OCI-LY7 (cell line): ENCODE data around the gene M6PR. TPM values are rescaled to one million over a fixed set of nuclear protein-coding genes. Genes with fewer than 3 reads are reported as not detected.

Experiments used
- BruUV-seq: library from RNA; stranded (reverse); fragments of 400-500 nt; replicated peaks from 2 replicates; lab custom pipeline; 2021; lab: Mats Ljungman, UMichigan
- CTCF ChIA-PET: fragments of 300-600 bp; sonication (Branson Sonifier 250); formaldehyde crosslinking; loops from one replicate; lab custom pipeline; 2022; ENCODE audit warnings: antibody characterized with exemption; ENCODE audit not compliant: unreplicated experiment; lab: Charles Lee
- POLR2A ChIA-PET: fragments of 300-600 bp; sonication (Branson Sonifier 250); formaldehyde crosslinking; loops from one replicate; lab custom pipeline; 2022; ENCODE audit warnings: antibody characterized with exemption; lab: Charles Lee
- DNase-seq: peaks from one replicate; pipeline ENCODE4 v3.0.0-alpha.2; 2015; ENCODE audit warnings: low spot score
- H2AFZ ChIP-seq: fragments of 200-600 bp; sonication (generic), shearing (Covaris generic); 2 replicates; pipeline ENCODE4 v1.6.1; 2014; ENCODE audit warnings: mild to moderate bottlenecking, antibody characterized with exemption, low read length, moderate library complexity
- H3K27ac ChIP-seq: fragments of 200-600 bp; sonication (generic); 2 replicates; pipeline ENCODE4 v1.5.1; 2014; ENCODE audit warnings: mixed run types, low read depth, mild to moderate bottlenecking, moderate library complexity, low read length, inconsistent platforms; ENCODE audit not compliant: poor library complexity, severe bottlenecking
- H3K36me3 ChIP-seq: fragments of 200-600 bp; sonication (generic); 2 replicates; pipeline ENCODE4 v1.6.1; 2014; ENCODE audit warnings: mild to moderate bottlenecking, antibody characterized with exemption, low read length, moderate library complexity, mixed read lengths; ENCODE audit not compliant: insufficient read depth
- H3K4me1 ChIP-seq: fragments of 200-600 bp; sonication (generic); 2 replicates; pipeline ENCODE4 v1.5.1; 2014; ENCODE audit warnings: mild to moderate bottlenecking, low read length; ENCODE audit not compliant: insufficient read depth, poor library complexity, severe bottlenecking
- H3K4me2 ChIP-seq: fragments of 200-600 bp; sonication (generic); 2 replicates; pipeline ENCODE4 v1.6.1; 2014; ENCODE audit warnings: mild to moderate bottlenecking, low read length
- H3K4me3 ChIP-seq: fragments of 200-600 bp; sonication (generic); 2 replicates; pipeline ENCODE4 v1.5.1; 2014; ENCODE audit warnings: mild to moderate bottlenecking, low read depth, low read length; ENCODE audit not compliant: poor library complexity, severe bottlenecking
- H3K79me2 ChIP-seq: fragments of 200-600 bp; sonication (generic); 2 replicates; pipeline ENCODE4 v1.6.1; 2016; ENCODE audit warnings: low read depth, mild to moderate bottlenecking, low read length, moderate library complexity, mixed read lengths; ENCODE audit not compliant: insufficient read depth
- H3K9me2 ChIP-seq: fragments of 200-600 bp; sonication (generic); 2 replicates; pipeline ENCODE4 v1.6.1; 2016; ENCODE audit warnings: mild to moderate bottlenecking, low read length, mixed read lengths; ENCODE audit not compliant: insufficient read depth
- H3K9me3 ChIP-seq: fragments of 200-600 bp; sonication (generic); 2 replicates; pipeline ENCODE4 v1.6.1; 2014; ENCODE audit warnings: mild to moderate bottlenecking, mixed run types, low read length, mixed read lengths
- H4K20me1 ChIP-seq: fragments of 200-600 bp; sonication (generic); 2 replicates; pipeline ENCODE4 v1.6.1; 2014; ENCODE audit warnings: mild to moderate bottlenecking, antibody characterized with exemption, low read length, moderate library complexity, mixed read lengths; ENCODE audit not compliant: insufficient read depth
- EZH2phosphoT487 ChIP-seq: fragments of 200-600 bp; sonication (generic); IDR thresholded peaks from 2 replicates; pipeline ENCODE4 v1.6.1; 2018; ENCODE audit warnings: low read depth, borderline replicate concordance, mild to moderate bottlenecking, mixed run types, antibody characterized with exemption, low read length, moderate library complexity, mixed read lengths
- intact Hi-C: fragments of 100-400 bp; cut with micrococcal nuclease; formaldehyde crosslinking; loops from one replicate; pipeline ENCODE4 v1.10.0; 2022; ENCODE audit not compliant: unreplicated experiment
- total RNA-seq, 2 experiments: library from RNA; depleted of rRNA in 1 of 2; stranded (reverse); fragments of >200 nt in 1 of 2; shearing (Covaris generic) in 1 of 2; gene quantifications; 2 replicates each; pipeline ENCODE4 v1.2.3, GENCODE V29; 2014 to 2022
- TF ChIP-seq, protein P1 (sequence below): fragments of 200-600 bp; sonication (generic); conservative IDR thresholded peaks from 2 replicates; pipeline ENCODE4 v1.5.1; 2014; ENCODE audit warnings: mild to moderate bottlenecking, antibody characterized with exemption, low read length, moderate library complexity, mixed read lengths

Gene M6PR
- total RNA-seq, 2 experiments from 2014 or later = 108 to 144 TPM

DNA sequence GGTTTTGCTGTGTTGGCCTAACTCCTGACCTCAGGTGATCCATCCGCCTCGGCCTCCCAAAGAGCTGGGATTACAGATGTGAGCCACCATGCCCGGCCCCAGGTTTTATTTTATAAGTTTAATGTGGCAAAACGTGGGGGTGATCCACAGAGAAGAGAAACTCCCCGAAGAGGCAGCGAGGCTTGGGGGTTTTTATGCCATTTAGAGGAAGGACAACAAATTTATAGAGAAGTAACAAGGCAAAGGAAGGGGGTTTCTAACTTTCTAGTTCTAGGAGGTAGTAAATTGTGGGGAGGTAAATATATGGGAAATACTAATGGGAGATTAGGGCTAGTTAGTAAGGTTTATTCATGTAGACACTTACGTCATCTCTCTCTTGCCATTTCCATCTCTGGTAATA is 52.4 kb downstream of the M6PR start:
- no peak for DNase-seq
- no peaks in the 10 kb centered on the region for H4K20me1 ChIP-seq
- CTCF ChIA-PET = no interaction called here
- no peak overlapping the region for H3K4me3 ChIP-seq
- POLR2A ChIA-PET = no interaction called here
- TF ChIP-seq EZH2phosphoT487 = no peak
- H3K36me3 ChIP-seq = no peaks in the 10 kb centered on the region
- no peaks in the 10 kb centered on the region for H3K4me1 ChIP-seq
- H3K27ac ChIP-seq = no peak overlapping the region
- no peak overlapping the region for H3K4me2 ChIP-seq
- BruUV-seq = no TSS peak
- no peak overlapping the region for H2AFZ ChIP-seq
- intact Hi-C loops = no loop called here
- no peaks in the 10 kb centered on the region for H3K9me2 ChIP-seq
- H3K79me2 ChIP-seq = no peaks in the 10 kb centered on the region
- 0 out of 2 replicates have a peak, but pooled peaks cover 6% of the 10 kb centered on the region for H3K9me3 ChIP-seq

DNA sequence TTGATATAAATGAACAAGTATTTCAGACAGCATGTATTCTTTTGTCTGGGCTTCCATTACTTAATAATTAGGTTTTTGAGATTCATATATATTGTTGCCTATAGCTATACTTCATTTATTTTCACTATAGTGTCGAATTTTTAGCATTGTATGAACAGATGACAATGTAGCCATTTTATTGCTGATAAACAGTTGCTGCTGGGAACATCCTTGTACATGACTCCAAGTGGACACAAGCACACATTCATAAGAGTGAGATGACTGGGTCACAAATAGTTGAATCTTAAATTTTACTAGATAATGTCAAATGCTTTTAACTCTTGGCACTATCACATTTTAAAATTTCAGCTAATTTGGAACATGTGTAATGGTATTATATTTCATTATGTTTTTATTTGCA is 54.5 kb downstream of the M6PR start:
- H2AFZ ChIP-seq = no peak overlapping the region
- TF ChIP-seq EZH2phosphoT487 = no peak
- TF ChIP-seq, protein P1, sequence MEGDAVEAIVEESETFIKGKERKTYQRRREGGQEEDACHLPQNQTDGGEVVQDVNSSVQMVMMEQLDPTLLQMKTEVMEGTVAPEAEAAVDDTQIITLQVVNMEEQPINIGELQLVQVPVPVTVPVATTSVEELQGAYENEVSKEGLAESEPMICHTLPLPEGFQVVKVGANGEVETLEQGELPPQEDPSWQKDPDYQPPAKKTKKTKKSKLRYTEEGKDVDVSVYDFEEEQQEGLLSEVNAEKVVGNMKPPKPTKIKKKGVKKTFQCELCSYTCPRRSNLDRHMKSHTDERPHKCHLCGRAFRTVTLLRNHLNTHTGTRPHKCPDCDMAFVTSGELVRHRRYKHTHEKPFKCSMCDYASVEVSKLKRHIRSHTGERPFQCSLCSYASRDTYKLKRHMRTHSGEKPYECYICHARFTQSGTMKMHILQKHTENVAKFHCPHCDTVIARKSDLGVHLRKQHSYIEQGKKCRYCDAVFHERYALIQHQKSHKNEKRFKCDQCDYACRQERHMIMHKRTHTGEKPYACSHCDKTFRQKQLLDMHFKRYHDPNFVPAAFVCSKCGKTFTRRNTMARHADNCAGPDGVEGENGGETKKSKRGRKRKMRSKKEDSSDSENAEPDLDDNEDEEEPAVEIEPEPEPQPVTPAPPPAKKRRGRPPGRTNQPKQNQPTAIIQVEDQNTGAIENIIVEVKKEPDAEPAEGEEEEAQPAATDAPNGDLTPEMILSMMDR = no peak
- POLR2A ChIA-PET = interaction anchor here (0.7 to 0.9 kb wide), 2 partner anchors 10 to 217 kb away, joined by 3 read pairs; no protein-coding TSS in a partner anchor
- CTCF ChIA-PET = no interaction called here
- no peaks in the 10 kb centered on the region for H3K36me3 ChIP-seq
- 0 out of 2 replicates have a peak, but pooled peaks cover 6% of the 10 kb centered on the region for H3K9me3 ChIP-seq
- H4K20me1 ChIP-seq = no peaks in the 10 kb centered on the region
- no peak for DNase-seq
- H3K79me2 ChIP-seq = no peaks in the 10 kb centered on the region
- H3K27ac ChIP-seq = no peak overlapping the region
- no peak overlapping the region for H3K4me2 ChIP-seq
- H3K4me3 ChIP-seq = no peak overlapping the region
- intact Hi-C loops = no loop called here
- H3K4me1 ChIP-seq = no peaks in the 10 kb centered on the region
- H3K9me2 ChIP-seq = no peaks in the 10 kb centered on the region
- BruUV-seq = no TSS peak

DNA sequence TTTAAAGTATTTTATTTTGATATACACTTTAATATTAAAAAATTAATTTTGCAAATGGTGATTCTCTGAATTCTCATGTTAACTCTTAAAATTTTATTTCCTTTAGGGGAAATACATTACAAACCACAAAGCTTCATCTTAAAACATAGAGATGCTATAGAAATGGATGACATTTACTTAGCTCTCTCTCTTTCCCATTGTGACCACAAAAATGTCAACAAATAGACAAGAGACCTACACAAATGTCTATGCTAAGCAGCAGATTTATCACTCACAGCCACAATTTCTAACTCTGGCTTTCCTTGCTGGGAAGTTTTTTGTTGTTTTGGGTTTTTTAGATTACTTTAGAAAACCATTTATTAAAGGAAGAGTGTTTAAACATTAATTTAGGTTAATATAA is 55.1 kb downstream of the M6PR start:
- no peaks in the 10 kb centered on the region for H3K4me1 ChIP-seq
- no peak overlapping the region for H2AFZ ChIP-seq
- H4K20me1 ChIP-seq = no peaks in the 10 kb centered on the region
- POLR2A ChIA-PET = interaction anchor here (0.7 kb wide), 2 partner anchors 144 to 216 kb away, joined by 3 read pairs; no protein-coding TSS in a partner anchor
- no peaks in the 10 kb centered on the region for H3K79me2 ChIP-seq
- CTCF ChIA-PET = no interaction called here
- no peak overlapping the region for H3K27ac ChIP-seq
- no peak overlapping the region for H3K4me2 ChIP-seq
- H3K4me3 ChIP-seq = no peak overlapping the region
- no peak for TF ChIP-seq EZH2phosphoT487
- TF ChIP-seq, protein P1 = no peak
- intact Hi-C loops = no loop called here
- 0 out of 2 replicates have a peak, but pooled peaks cover 6% of the 10 kb centered on the region for H3K9me3 ChIP-seq
- DNase-seq = no peak
- no peaks in the 10 kb centered on the region for H3K36me3 ChIP-seq
- H3K9me2 ChIP-seq = no peaks in the 10 kb centered on the region
- BruUV-seq = no TSS peak
